COLO668 (cell line): Measurements from ENCODE around the gene CHRM3.

ENCODE experiments used
- DNase-seq: peaks from one replicate; lab custom pipeline; 2025; ENCODE audit not compliant: unreplicated experiment; lab: John Stamatoyannopoulos, UW

Gene CHRM3

DNA sequence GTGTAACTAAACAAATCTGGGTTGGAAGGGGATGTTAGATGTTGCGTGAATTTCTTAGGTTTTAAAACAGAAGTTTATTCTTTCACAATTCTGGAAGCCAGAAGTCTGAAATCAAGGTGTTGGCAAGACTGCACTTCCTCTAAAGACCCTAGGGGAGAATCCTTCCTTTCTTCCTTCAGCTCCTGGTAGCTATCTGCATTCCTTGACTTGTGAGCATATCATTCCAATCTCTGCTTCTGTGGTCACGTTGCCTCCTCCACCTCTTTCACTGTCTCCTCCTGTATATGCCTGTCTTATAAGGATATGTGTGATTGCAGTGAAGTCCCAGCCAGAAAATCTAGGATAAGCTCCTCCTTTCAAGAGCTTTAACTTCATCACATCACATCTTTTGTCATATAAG lies 7.7 kb downstream of the CHRM3 start:
- DNase-seq, result no peak

DNA sequence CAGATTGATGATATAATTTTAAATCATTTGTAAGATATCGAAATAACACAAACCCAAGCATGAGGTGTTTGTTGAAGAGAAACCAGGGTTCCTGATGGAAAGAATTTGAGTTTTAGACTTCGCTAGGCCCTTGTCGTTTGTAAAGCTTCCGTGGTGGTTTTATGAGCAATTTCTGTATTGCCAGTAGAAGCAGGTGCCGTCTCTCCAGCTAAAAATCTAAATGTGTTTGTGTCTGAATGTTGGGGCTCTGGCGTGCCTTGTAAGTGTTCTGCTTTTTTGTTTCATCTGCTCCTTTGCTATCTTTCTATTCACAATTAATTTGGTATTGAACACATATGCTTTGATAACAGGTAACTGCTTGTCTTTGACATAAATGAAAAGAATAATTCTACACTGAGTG lies 27.5 kb downstream of the CHRM3 start:
- no peak for DNase-seq

DNA sequence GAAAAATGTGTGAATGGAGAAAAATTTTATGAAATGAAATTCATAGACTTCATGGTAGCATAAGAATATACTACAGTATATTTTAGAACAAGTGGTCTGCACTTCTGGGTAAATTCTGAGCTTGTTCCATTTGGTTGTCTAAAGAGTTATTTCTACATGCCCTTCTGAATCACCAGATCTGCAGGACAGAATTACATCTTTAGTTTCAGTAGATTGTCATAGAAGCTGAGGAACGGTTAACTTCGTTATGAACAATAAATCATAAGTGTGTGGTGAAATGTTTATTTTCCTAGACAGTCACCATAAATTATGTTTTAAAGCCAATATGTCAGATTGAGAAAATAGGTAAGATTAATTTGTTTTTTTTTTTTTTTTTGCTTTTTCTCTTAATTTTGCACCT lies 30.9 kb downstream of the CHRM3 start:
- no peak for DNase-seq

DNA sequence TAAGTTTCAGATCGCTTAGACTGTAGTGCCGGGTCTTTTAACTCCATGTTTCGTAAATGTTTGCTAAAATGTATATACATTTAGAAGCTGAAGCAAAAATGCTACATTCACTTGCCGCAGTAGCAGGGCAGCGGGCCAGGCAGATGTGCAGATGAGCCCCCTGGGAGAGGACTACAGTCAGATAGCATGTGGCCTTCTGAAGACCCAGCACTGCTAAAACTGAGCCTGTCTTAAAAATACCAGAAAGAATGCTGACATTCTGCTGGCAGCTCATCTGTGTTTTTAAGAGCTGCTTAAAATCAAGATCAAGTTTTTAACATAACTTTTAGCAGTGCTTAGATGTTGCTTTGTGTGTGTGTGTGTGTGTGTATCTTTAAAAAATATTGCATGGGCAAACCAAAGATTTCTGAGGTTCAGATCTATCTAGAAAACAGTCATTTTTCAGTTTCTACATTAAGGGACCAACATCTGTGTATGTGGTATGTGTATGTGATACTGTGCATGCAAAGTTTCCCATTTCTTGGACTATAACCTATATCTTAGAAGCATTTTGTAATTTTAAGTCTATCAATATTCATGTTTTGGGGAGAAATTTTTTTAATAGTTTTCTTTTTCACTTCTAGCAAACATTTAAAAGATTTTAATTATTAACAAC lies 31.7 kb downstream of the CHRM3 start:
- no peak for DNase-seq

DNA sequence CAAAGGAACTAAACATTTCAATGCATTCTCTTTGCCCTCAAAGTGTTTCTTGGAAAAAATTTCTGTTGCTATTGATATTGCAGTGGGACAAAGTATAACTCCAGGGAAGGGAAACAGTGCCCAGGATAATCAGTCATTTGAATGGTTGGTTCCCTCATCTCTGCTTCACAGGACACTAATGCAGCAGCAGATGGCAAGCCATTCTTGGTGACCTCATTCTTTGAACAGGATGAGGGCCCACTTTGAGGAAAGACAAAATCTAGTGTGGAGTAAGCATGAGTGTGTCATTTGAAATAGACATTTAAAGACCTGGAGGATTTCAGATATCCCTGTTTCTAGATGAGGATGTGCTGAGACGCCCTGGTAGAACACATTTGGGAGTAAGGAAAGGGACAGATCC lies 32.3 kb downstream of the CHRM3 start:
- DNase-seq, result no peak

DNA sequence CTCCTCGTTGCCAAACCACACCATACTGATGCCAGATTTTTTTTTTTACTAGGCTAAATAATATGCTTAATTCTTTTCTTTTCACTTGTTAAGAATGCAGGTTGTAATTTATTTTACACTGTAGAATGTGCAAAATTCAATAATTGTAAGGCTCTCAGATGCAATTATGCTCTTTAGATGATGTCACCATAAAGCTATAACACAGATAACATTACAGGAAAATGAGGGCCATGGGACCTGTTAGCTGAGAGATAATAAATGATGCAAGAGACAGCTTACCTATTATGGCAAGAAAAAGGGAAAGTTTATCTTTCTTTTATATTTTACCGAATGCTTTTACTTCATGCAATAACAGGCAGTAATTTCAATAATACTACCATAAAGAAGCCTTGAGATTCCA lies 35.4 kb downstream of the CHRM3 start:
- no peak for DNase-seq

DNA sequence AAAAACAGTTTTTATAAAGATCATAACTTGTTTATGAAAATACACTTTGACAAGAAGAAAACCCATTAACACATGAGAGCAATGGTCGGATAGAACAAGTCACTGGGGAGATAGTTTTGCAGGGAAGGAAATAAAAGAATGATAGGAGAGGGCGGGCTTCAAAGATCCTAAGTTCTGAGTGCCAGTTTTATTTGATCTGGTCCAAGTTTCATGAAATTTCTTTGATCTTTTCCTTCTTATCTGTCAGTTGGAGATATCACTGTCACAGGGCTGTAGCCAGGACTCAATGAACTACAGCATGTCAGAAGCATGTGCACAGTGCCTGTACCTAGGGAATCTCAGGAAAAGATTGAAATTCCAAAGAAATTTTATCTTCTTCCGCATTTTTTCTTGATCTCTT lies 36.5 kb downstream of the CHRM3 start:
- no peak for DNase-seq

DNA sequence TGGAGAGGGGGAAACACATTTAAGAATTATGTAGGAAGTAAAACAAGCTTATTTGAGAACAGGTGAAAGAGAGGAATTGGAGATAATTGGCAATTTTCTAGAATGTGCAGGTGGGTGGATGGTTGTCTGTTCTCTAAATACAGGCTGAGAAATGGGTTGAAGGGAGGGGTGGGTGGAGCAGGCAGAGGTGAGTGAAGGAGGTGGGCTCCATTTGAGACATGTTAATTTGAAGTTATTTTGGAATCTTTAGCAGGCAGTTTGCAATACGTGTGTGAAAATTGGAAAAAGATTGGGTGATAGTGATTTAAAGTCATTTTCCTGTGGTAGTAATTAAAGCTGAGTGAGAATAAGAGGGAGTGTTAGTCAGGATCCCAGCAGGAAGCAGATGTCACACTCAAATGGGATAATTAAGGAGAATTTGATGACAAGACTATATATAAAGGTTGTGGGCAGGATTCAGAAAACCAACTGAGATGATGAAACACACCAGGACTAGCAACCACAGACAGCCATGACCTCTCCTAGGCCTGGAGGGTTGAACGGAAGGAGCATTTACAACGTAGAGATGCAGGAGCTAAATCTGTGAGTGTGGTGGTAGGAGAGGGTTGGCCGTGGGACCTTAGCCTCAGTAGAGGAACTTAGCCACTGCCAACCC lies 40.6 kb downstream of the CHRM3 start:
- DNase-seq, result no peak

DNA sequence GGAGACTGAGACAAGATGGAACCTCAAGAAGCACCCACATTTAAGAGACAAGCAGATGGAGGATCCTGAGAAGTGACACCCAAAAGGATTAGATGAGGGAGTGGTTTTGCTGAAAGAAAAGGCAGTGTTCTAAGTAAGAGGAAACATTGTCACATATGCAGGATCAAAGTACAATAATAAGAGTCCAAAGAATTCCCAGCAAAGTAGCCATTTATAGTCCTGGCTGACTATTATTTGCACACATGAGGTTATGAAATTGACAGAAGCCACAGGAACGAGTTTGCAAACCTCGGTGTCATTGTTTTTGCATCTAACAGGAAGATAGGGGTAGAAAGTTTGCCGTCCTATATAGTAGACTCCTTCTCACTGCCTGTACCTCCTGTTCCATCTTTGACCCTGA lies 41.3 kb downstream of the CHRM3 start:
- DNase-seq, result no peak

DNA sequence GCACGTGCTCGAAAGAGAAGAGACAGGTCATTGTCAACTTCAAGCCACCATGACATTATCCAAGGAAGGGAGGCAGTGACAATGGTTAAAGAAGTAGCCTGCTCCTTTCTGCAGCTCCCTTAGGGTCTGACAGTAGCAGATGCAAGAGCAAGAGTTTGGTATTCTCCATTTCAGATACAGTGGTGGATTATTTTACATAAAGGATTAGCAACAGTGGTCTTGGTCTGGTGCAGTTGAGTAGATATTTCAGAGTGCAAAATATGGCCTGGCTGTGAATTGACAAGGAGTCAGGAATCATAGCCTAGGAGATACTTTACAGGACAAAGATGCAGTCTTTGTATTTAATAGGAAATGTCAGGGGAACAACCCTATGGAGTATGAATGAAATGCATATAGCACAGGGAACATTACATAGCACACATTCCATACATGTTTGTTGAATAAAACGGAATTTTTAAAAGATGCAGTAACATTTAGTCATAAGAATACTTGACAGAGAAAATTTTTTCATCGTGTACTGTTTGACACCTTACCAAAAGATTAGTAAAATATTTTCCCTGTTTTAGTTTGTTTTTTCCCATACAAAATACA lies 41.8 kb downstream of the CHRM3 start:
- no peak for DNase-seq

DNA sequence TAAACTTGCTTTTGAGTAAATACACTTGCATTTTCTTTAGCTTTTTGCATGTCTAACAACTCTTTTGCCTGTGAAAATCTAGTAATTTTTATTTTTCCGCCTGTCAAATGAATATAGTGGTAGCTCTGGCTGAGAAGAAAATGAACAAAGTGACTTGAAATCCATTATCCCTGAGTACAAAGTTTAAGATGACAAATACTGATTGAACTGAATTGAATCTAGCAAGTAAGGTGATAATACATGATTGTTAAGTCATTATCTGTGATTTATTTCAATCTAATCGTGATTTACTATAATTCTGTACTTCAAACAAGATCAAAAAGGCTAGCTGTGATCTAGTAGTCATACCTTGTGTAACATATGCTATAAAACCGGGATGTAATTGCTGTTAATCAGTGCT lies 42.8 kb downstream of the CHRM3 start:
- DNase-seq, result no peak

DNA sequence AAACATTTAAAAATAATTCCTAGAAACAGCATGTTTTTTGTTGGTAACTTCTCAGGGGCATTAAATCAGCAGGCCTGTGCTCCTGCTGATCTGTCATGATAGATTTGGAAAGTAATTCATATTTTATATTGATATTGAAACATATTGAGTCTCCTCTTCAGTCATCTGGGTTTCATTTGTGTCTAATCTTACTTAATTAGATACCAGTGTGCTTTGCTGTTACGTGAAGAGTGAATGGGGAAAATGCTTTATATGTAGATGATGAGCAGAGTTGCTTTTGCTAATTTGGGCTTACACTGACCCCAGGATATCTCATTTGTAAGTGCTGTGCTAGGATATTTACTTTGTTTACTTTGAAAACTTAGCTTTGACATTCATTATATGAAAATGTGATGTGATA lies 45.9 kb downstream of the CHRM3 start:
- no peak for DNase-seq

DNA sequence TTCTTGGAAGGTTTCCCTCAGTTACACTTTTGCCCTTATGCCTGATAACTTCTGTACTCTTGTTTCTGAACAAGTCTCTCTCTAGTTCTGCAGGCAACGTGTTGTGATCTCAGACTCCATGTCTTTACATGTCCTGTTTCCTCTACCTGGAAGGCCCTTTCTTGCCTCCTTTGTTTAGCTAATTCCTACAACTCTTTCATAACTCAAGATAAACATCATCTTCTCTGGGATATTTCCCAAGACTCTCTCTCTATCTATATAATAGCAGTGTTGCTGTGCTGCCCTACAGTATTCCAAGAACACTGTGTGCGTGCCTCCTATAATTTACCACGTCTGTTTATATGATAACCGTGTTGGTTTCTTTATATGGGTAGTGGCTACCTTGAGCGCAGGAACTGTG lies 47.8 kb downstream of the CHRM3 start:
- no peak for DNase-seq
